ENCODE results near the gene RALGPS2. TPM values are rescaled to one million over a fixed set of nuclear protein-coding genes. Genes with fewer than 3 reads are reported as not detected.

The RALGPS2 gene
- 1 to 10 TPM; 1.3 to 1.9 TPM for total RNA-seq

- ChIA-PET POLR2A (interaction anchor here (0.9 kb wide), 1 partner anchor 280 kb away, joined by 5 read pairs; no protein-coding TSS in a partner anchor), CTCF (no interaction called here)
These were observed at the start of gene RALGPS2 for GRCh38 chr1:178724728-178725465. RALGPS2 (plus strand) TSS chr1:178725244; CDS start chr1:178776765, 51,521 bp downstream.

GRCh38 chr1:178679237-178679636, 45.8 kb upstream of the RALGPS2 start:
- ChIA-PET POLR2A (no interaction called here), CTCF (no interaction called here)

- POLR2A ChIA-PET = no interaction called here
- CTCF ChIA-PET = no interaction called here
These were observed 42.6 kb upstream of the RALGPS2 start for GRCh38 chr1:178682429-178682828.

GRCh38 chr1:178682886-178683285, 42.2 kb upstream of the RALGPS2 start:
- ChIA-PET POLR2A (no interaction called here), CTCF (interaction anchor here (0.6 kb wide), 1 partner anchor 47 kb away, joined by 3 read pairs; no protein-coding TSS in a partner anchor)

GRCh38 chr1:178683291-178683690, 41.8 kb upstream of the RALGPS2 start:
- ChIA-PET POLR2A (no interaction called here), CTCF (interaction anchor here (0.6 kb wide), 1 partner anchor 47 kb away, joined by 3 read pairs; no protein-coding TSS in a partner anchor)

- ChIA-PET CTCF (interaction anchor here (0.7 kb wide), 1 partner anchor 484 kb away, joined by 7 read pairs; no protein-coding TSS in a partner anchor), POLR2A (no interaction called here)
These were observed 40.9 kb upstream of the RALGPS2 start for GRCh38 chr1:178684111-178684510.

GRCh38 chr1:178684542-178685000, 40.5 kb upstream of the RALGPS2 start:
- ChIA-PET CTCF (interaction anchor here (0.7 kb wide), 1 partner anchor 483 kb away, joined by 7 read pairs; no protein-coding TSS in a partner anchor), POLR2A (no interaction called here)

- ChIA-PET POLR2A (no interaction called here), CTCF (no interaction called here)
These were observed 38.6 kb upstream of the RALGPS2 start for GRCh38 chr1:178686407-178686806.

- ChIA-PET CTCF (interaction anchor here (1.4 kb wide), 1 partner anchor 14 kb away, joined by 3 read pairs; no protein-coding TSS in a partner anchor), POLR2A (no interaction called here)
These were observed 36.8 kb upstream of the RALGPS2 start for GRCh38 chr1:178688244-178688643.

GRCh38 chr1:178689769-178690168, 35.3 kb upstream of the RALGPS2 start:
- CTCF ChIA-PET = no interaction called here

GRCh38 chr1:178690496-178690895, 34.5 kb upstream of the RALGPS2 start:
- ChIA-PET CTCF (no interaction called here), POLR2A (no interaction called here)

More at GRCh38 chr1:178689769-178690168, 35.3 kb upstream of the RALGPS2 start:
- POLR2A ChIA-PET = no interaction called here

GRCh38 chr1:178692564-178693327, 32.3 kb upstream of the RALGPS2 start:
- CTCF ChIA-PET = no interaction called here
- POLR2A ChIA-PET = no interaction called here

GRCh38 chr1:178693366-178693765, 31.7 kb upstream of the RALGPS2 start:
- POLR2A ChIA-PET = no interaction called here
- CTCF ChIA-PET = no interaction called here

- ChIA-PET CTCF (no interaction called here), POLR2A (no interaction called here)
These were observed 30.0 kb upstream of the RALGPS2 start for GRCh38 chr1:178694923-178695525.

GRCh38 chr1:178702146-178702545, 22.9 kb upstream of the RALGPS2 start:
- ChIA-PET POLR2A (no interaction called here), CTCF (interaction anchor here (0.6 kb wide), 1 partner anchor 14 kb away, joined by 3 read pairs; no protein-coding TSS in a partner anchor)

- ChIA-PET POLR2A (no interaction called here), CTCF (no interaction called here)
These were observed 20.2 kb upstream of the RALGPS2 start for GRCh38 chr1:178704833-178705232.

GRCh38 chr1:178706432-178706831, 18.6 kb upstream of the RALGPS2 start:
- POLR2A ChIA-PET = no interaction called here
- CTCF ChIA-PET = no interaction called here

GRCh38 chr1:178713259-178713658, 11.8 kb upstream of the RALGPS2 start:
- ChIA-PET POLR2A (no interaction called here), CTCF (no interaction called here)

GRCh38 chr1:178714453-178714852, 10.6 kb upstream of the RALGPS2 start:
- ChIA-PET POLR2A (no interaction called here), CTCF (no interaction called here)

GRCh38 chr1:178716111-178716510, 8.9 kb upstream of the RALGPS2 start:
- CTCF ChIA-PET = no interaction called here
- POLR2A ChIA-PET = no interaction called here

- CTCF ChIA-PET = no interaction called here
- POLR2A ChIA-PET = no interaction called here
These were observed 6.5 kb upstream of the RALGPS2 start for GRCh38 chr1:178718520-178718919.

All from activated CD8-positive, alpha-beta memory T cell treated with anti-CD3 and anti-CD28 coated beads for 36 hours (primary cell).